Suprapubic skin (tissue), 4 donors: ENCODE results near the gene AADAC. TPM values are rescaled to one million over a fixed set of nuclear protein-coding genes. Genes with fewer than 3 reads are reported as not detected.

Experiments
- DNase-seq, 2 donors: peaks; one replicate each; pipeline ENCODE4 v3.0.0-alpha.2; 2019; ENCODE audit warnings: low spot score in 2 of 2
- H3K27ac ChIP-seq: fragments of 200-600 bp; sonication (generic); one replicate; pipeline ENCODE4 v1.5.1; 2019
- H3K27me3 ChIP-seq: fragments of 200-600 bp; sonication (generic); one replicate; pipeline ENCODE4 v1.5.1; 2019
- H3K36me3 ChIP-seq: fragments of 200-600 bp; sonication (generic); one replicate; pipeline ENCODE4 v1.5.1; 2019
- H3K4me1 ChIP-seq: fragments of 200-600 bp; sonication (generic); one replicate; pipeline ENCODE4 v1.5.1; 2019
- H3K4me3 ChIP-seq: fragments of 200-600 bp; sonication (generic); one replicate; pipeline ENCODE4 v1.5.1; 2019; ENCODE audit warnings: mild to moderate bottlenecking
- H3K9me3 ChIP-seq: fragments of 200-600 bp; sonication (generic); one replicate; pipeline ENCODE4 v1.5.1; 2019
- CTCF ChIP-seq, 2 donors: fragments of 200-600 bp in 1 of 2; fragments of 450-650 bp in 1 of 2; sonication (generic) in 1 of 2; IDR thresholded peaks; one replicate each; pipeline ENCODE4 v1.5.1; 2016 to 2019; ENCODE audit warnings: antibody characterized with exemption in 2 of 2, mild to moderate bottlenecking in 1 of 2, moderate library complexity in 1 of 2
- EP300 ChIP-seq: sonication (generic); formaldehyde crosslinking; IDR thresholded peaks from one replicate; pipeline ENCODE4 v1.6.1; 2017; ENCODE audit warnings: antibody characterized with exemption
- POLR2A ChIP-seq, 2 donors: fragments of 450-650 bp; IDR thresholded peaks; one replicate each; pipeline ENCODE4 v1.6.1; 2017; ENCODE audit warnings: antibody characterized with exemption in 2 of 2, mild to moderate bottlenecking in 2 of 2, moderate library complexity in 2 of 2
- POLR2AphosphoS5 ChIP-seq, 3 donors: sonication (generic); formaldehyde crosslinking; IDR thresholded peaks; one replicate each; pipeline ENCODE4 v1.6.1; 2017; ENCODE audit warnings: antibody characterized with exemption in 3 of 3
- WGBS: methylation state at CpG from one replicate; pipeline ENCODE4 v1.1.5; 2018; 5-methylcytosine and 5-hydroxymethylcytosine counted together
- total RNA-seq, 4 donors: library from RNA; depleted of rRNA; stranded (reverse); fragments of >200 nt; gene quantifications; one replicate each; pipeline ENCODE4 v1.1.0, GENCODE V29; 2016

AADAC gene
- total RNA-seq, 4 donors from 2014 or later: 2.7 to 19.1 (median 14.0) TPM

- no peak for DNase-seq
- Histone ChIP-seq H3K4me1 (peaks cover 16% of the 10 kb centered on the region), H3K9me3 (no peaks in the 10 kb centered on the region), H3K4me3 (no peak overlapping the region), H3K27ac (no peak overlapping the region), H3K27me3 (no peaks in the 10 kb centered on the region), H3K36me3 (no peaks in the 10 kb centered on the region)
- no peak for TF ChIP-seq POLR2AphosphoS5 (IDR thresholded peaks at IDR 0.05)
- TF ChIP-seq POLR2A (IDR thresholded peaks at IDR 0.05): no peak
- WGBS: 98% methylated on average over 2 of the region's 2 CpGs
These were observed 2.4 kb upstream of the AADAC start for GRCh38 chr3:151811474-151811873.

- 49% methylated on average over 3 of the region's 3 CpGs for WGBS
- DNase-seq: no peak
- TF ChIP-seq CTCF (IDR thresholded peaks at IDR 0.05): no peak
- no peak for TF ChIP-seq POLR2AphosphoS5 (IDR thresholded peaks at IDR 0.05)
- TF ChIP-seq EP300: no peak
- TF ChIP-seq POLR2A (IDR thresholded peaks at IDR 0.05): no peak
- Histone ChIP-seq H3K4me3 (no peak overlapping the region), H3K27ac (no peak overlapping the region), H3K9me3 (no peaks in the 10 kb centered on the region), H3K4me1 (peaks cover 24% of the 10 kb centered on the region), H3K27me3 (no peaks in the 10 kb centered on the region), H3K36me3 (no peaks in the 10 kb centered on the region)
These were observed 672 bp downstream of the AADAC start for GRCh38 chr3:151814588-151814987.

GRCh38 chr3:151816091-151816604, 2.2 kb downstream of the AADAC start:
- TF ChIP-seq CTCF (IDR thresholded peaks at IDR 0.05) (no peak), POLR2A (IDR thresholded peaks at IDR 0.05) (no peak), POLR2AphosphoS5 (IDR thresholded peaks at IDR 0.05) (no peak), EP300 (no peak)
- WGBS: 36% methylated on average over 3 of the region's 3 CpGs
- Histone ChIP-seq H3K4me1 (peaks cover 24% of the 10 kb centered on the region), H3K4me3 (no peak overlapping the region), H3K9me3 (no peaks in the 10 kb centered on the region), H3K27me3 (no peaks in the 10 kb centered on the region), H3K27ac (peak overlapping the region; percentile 51), H3K36me3 (no peaks in the 10 kb centered on the region)
- DNase-seq: no peak

GRCh38 chr3:151817473-151817872, 3.6 kb downstream of the AADAC start:
- H3K27ac ChIP-seq: no peak overlapping the region
- no peak for TF ChIP-seq POLR2AphosphoS5 (IDR thresholded peaks at IDR 0.05)
- TF ChIP-seq POLR2A (IDR thresholded peaks at IDR 0.05): no peak
- TF ChIP-seq CTCF (IDR thresholded peaks at IDR 0.05): no peak
- TF ChIP-seq EP300: no peak
- H3K27me3 ChIP-seq: no peaks in the 10 kb centered on the region
- no peak for DNase-seq
- H3K36me3 ChIP-seq: no peaks in the 10 kb centered on the region
- WGBS: 86% methylated on average over 5 of the region's 5 CpGs
- H3K9me3 ChIP-seq: no peaks in the 10 kb centered on the region
- peaks cover 24% of the 10 kb centered on the region for H3K4me1 ChIP-seq
- H3K4me3 ChIP-seq: no peak overlapping the region

GRCh38 chr3:151818361-151818760, 4.4 kb downstream of the AADAC start:
- DNase-seq: no peak
- H3K4me3 ChIP-seq: no peak overlapping the region
- H3K9me3 ChIP-seq: no peaks in the 10 kb centered on the region
- no peaks in the 10 kb centered on the region for H3K27me3 ChIP-seq
- peaks cover 24% of the 10 kb centered on the region for H3K4me1 ChIP-seq
- TF ChIP-seq CTCF (IDR thresholded peaks at IDR 0.05) (no peak), POLR2AphosphoS5 (IDR thresholded peaks at IDR 0.05) (no peak), POLR2A (IDR thresholded peaks at IDR 0.05) (no peak), EP300 (no peak)
- no peak overlapping the region for H3K27ac ChIP-seq
- no peaks in the 10 kb centered on the region for H3K36me3 ChIP-seq
- 70% methylated on average over 4 of the region's 4 CpGs for WGBS

GRCh38 chr3:151819910-151820309, 6.0 kb downstream of the AADAC start:
- no peak for DNase-seq
- Histone ChIP-seq H3K27ac (no peak overlapping the region), H3K4me1 (peaks cover 22% of the 10 kb centered on the region), H3K9me3 (no peaks in the 10 kb centered on the region), H3K27me3 (no peaks in the 10 kb centered on the region), H3K36me3 (no peaks in the 10 kb centered on the region), H3K4me3 (no peak overlapping the region)
- TF ChIP-seq POLR2A (IDR thresholded peaks at IDR 0.05): no peak
- TF ChIP-seq CTCF (IDR thresholded peaks at IDR 0.05): no peak
- no peak for TF ChIP-seq POLR2AphosphoS5 (IDR thresholded peaks at IDR 0.05)
- no peak for TF ChIP-seq EP300
- WGBS: 88% methylated on average over 4 of the region's 4 CpGs
